Measurements from ENCODE around the gene SELENOO.

Gene SELENOO

DNA sequence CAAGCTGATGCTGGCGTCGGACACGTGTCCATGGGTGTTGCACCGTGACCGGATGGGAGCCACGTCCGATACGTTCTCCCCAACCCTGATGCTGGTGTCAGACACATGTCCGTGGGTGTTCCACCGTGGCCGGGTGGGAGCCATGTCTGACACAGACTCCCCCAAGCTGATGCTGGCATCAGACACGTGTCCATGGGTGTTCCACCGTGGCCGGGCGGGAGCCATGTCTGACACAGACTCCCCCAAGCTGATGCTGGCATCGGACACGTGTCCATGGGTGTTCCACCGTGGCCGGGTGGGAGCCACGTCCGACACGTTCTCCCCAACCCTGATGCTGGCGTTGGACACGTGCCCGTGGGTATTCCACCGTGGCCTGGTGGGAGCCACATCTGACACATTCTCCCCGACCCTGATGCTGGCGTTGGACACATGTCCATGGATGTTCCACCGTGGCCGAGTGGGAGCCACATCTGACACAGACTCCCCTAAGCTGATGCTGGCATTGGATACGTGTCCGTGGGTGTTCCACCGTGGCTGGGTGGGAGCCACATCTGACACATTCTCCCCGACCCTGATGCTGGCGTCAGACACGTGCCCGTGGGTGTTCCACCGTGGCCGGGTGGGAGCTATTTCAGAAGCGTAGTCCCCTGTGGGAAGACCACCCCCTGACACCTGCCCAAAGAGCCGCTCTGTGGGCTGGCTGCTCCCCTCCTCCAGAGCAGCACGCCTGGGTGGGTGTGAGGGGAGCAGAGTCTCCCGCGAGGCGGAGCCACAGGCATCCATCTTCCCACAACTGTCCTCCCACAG is 20.0 kb downstream of the SELENOO start:
- Histone ChIP-seq H3K9me3 (ENCODE audit: control insufficient read depth, low read length) (no peaks in the 10 kb centered on the region), H3K36me3 (ENCODE audit: control insufficient read depth, insufficient read depth, low read length) (peaks cover 87% of the 10 kb centered on the region), H3K4me3 (ENCODE audit: extremely low read depth, insufficient read depth, low read length, poor library complexity, severe bottlenecking) (no peak overlapping the region), H3K4me1 (ENCODE audit: control insufficient read depth, insufficient read depth, low read length, poor library complexity, severe bottlenecking) (no peaks in the 10 kb centered on the region), H3K27ac (ENCODE audit: low read depth, low read length, severe bottlenecking) (no peak overlapping the region)
- WGBS, 2 experiments (ENCODE audit: insufficient coverage in 2 of 2), result 94 to 97% methylated on average over 41 to 42 of the region's 45 CpGs

DNA sequence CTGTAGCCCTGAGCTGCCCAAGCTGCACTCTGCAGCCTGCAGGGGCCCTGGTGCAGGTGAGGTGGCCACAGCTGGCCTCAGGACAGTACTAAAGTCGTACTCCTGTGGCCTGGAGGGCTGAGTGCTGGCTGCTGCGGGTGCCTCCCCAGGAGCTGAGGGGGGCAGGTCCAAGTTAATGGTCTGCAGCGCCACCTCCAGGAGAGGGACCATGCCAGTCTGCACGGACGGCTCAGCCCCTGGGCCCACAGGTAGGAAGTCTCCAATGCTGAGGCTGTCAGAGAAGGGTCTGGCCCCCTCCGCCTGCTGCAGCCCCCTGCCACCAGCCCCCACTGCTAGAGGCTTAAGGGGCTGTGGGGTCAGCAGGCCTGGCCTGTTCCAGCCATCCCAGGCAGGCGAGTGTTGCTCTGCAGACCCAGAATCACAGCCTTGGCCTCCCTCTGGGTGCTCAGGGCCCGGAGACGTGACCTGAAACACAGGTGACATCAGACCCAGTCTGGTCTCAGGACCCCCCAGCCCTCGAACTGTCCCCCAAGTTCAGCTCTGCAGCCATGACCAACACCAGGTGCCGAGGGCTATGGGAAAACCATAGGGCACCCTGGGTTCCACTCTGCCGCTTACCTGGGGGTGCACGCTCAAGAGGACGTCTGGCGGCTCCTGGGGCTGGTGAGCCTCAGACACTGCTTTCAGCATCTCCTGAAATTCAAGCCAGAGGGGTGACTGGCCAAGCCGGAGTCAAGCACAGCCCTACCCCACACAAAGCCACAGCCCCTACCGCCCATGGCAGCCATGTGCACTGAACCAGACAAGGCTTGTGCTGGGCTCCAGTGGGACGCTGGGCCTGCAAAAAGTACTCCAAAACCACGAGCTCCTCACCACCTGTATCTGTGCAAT is 20.8 kb downstream of the SELENOO start:
- 93 to 96% methylated on average over 17 to 19 of the region's 19 CpGs for WGBS, 2 experiments (ENCODE audit: insufficient coverage in 2 of 2)
- H3K36me3 ChIP-seq (ENCODE audit: control insufficient read depth, insufficient read depth, low read length), result peaks cover 81% of the 10 kb centered on the region
- no peak overlapping the region for H3K27ac ChIP-seq (ENCODE audit: low read depth, low read length, severe bottlenecking)
- no peak overlapping the region for H3K4me3 ChIP-seq (ENCODE audit: extremely low read depth, insufficient read depth, low read length, poor library complexity, severe bottlenecking)
- no peaks in the 10 kb centered on the region for H3K4me1 ChIP-seq (ENCODE audit: control insufficient read depth, insufficient read depth, low read length, poor library complexity, severe bottlenecking)
- no peaks in the 10 kb centered on the region for H3K9me3 ChIP-seq (ENCODE audit: control insufficient read depth, low read length)

DNA sequence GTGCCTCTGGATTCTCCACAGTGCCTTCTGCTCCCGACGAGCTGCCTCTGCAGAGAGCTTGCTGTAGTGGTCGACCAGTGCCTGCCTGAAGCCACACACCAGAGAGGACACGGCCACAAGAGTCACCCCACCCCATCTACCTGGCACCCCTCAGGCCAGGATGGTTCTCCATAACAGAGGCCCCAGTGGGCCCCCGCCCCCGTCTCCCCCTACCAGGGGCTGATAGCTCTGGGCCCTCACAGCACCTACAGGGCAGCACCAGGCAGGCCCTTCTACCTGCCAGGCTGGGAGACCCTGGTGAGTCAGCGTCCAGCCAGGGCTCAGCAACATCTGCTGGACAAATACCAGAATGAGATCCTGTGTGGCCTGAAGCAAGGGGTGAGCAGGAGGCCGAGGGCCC is 21.7 kb downstream of the SELENOO start:
- 93 to 96% methylated on average over 4 to 7 of the region's 8 CpGs for WGBS, 2 experiments (ENCODE audit: insufficient coverage in 2 of 2)
- no peaks in the 10 kb centered on the region for H3K9me3 ChIP-seq (ENCODE audit: control insufficient read depth, low read length)
- H3K4me3 ChIP-seq (ENCODE audit: extremely low read depth, insufficient read depth, low read length, poor library complexity, severe bottlenecking), result no peak overlapping the region
- peaks cover 73% of the 10 kb centered on the region for H3K36me3 ChIP-seq (ENCODE audit: control insufficient read depth, insufficient read depth, low read length)
- no peak overlapping the region for H3K27ac ChIP-seq (ENCODE audit: low read depth, low read length, severe bottlenecking)
- no peaks in the 10 kb centered on the region for H3K4me1 ChIP-seq (ENCODE audit: control insufficient read depth, insufficient read depth, low read length, poor library complexity, severe bottlenecking)

DNA sequence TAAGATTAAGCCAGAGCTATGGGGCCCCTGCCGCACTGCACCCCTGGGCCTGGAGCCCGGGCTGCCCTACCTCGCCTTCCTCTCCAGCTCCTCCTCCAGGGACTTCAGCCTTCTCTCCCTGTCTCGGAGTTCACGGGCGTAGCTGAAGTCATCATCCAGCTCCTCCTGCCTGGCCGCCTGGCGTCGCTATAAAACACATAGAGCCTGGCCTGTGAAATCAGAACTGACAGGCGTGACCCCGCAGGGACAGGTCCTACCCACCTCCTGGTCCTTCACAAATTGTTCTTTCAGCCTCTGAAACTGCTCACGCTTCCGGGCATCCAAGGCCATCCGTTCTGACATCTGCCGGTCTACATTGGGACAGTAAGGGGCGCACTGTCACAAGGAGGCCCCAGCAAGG is 23.3 kb downstream of the SELENOO start:
- Histone ChIP-seq H3K27ac (ENCODE audit: low read depth, low read length, severe bottlenecking) (no peak overlapping the region), H3K9me3 (ENCODE audit: control insufficient read depth, low read length) (no peaks in the 10 kb centered on the region), H3K36me3 (ENCODE audit: control insufficient read depth, insufficient read depth, low read length) (peaks cover 66% of the 10 kb centered on the region), H3K4me1 (ENCODE audit: control insufficient read depth, insufficient read depth, low read length, poor library complexity, severe bottlenecking) (no peaks in the 10 kb centered on the region), H3K4me3 (ENCODE audit: extremely low read depth, insufficient read depth, low read length, poor library complexity, severe bottlenecking) (no peak overlapping the region)
- 94 to 95% methylated on average over 15 to 16 of the region's 16 CpGs for WGBS, 2 experiments (ENCODE audit: insufficient coverage in 2 of 2)

DNA sequence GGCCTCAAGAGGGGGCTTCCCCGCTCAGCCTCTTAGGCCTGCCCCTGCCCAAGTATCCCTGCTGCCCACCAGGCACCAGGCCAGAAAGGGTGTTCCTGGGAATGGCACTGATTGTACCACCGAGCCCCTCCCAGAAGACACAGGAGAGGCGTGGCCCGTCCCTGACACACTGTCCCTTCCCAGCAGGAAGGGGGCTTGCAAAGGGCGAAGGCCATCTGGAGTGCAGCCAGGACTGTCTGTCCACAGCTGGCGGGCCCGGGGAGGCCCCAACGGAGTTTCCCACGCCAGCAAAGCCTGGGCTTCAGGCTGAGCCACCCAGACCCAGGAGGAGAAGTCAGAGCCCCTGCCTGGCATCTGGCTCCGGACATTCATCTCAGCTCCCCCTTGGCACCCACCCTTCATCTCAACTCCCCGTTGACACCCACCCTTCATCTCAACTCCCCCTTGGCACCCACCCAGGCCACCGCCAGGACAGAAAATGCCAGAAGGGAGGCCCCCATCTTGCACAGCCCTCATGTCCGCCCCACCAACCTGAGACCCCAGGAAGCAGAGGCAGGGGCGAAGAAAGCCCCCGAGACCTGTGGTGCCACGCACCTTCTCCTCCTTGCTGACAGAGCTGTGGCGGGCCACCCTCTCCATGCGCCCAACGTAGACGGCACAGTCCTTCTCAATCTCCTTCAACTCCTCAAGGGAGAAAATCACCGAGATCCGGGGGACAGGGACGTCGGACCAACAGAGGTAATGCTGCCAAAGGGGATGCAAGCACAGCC is 24.6 kb downstream of the SELENOO start:
- Histone ChIP-seq H3K27ac (ENCODE audit: low read depth, low read length, severe bottlenecking) (no peak overlapping the region), H3K9me3 (ENCODE audit: control insufficient read depth, low read length) (no peaks in the 10 kb centered on the region), H3K4me1 (ENCODE audit: control insufficient read depth, insufficient read depth, low read length, poor library complexity, severe bottlenecking) (no peaks in the 10 kb centered on the region), H3K36me3 (ENCODE audit: control insufficient read depth, insufficient read depth, low read length) (peaks cover 63% of the 10 kb centered on the region), H3K4me3 (ENCODE audit: extremely low read depth, insufficient read depth, low read length, poor library complexity, severe bottlenecking) (no peak overlapping the region)
- WGBS, 2 experiments (ENCODE audit: insufficient coverage in 2 of 2), result 92 to 94% methylated on average over 17 to 21 of the region's 24 CpGs

DNA sequence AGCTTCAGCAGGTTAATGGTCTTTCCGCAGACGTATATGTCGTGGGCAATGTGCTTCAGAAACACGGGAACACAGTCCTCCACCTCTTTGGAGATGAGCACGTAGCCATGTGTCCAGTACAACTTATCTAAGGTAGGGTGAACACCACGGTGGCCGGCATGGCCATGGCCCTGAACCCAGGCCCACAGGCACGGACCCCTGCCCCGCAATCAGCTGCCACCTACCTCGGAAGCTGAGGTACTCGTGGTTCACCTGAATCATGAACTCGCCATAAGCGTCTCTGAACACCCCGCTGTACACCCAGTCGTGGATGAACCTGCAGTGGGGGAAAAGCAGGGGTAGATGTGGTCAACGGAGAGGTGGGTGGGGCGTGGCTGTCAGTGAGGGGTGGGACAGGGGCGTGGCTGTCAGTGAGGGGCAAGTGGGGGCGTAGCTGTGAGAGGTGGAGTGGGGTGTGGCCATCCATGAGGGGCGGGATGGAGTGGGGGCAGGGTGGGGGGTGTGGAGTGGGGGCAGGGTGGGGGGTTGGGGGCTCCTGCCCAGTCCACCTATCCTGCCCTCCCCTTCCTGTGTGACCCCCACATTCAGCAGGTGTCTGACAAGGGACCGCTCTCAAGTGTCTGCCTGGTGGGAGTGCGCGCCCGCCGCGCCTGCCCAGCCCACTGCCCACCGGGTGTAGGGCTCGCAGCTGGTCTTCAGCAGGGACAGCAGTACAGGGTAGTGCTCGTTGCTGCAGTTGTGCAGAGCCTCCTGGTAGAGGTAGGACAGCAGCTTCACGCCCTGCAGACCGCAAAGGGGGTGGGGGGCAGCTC is 25.5 kb downstream of the SELENOO start:
- no peaks in the 10 kb centered on the region for H3K9me3 ChIP-seq (ENCODE audit: control insufficient read depth, low read length)
- H3K27ac ChIP-seq (ENCODE audit: low read depth, low read length, severe bottlenecking), result no peak overlapping the region
- H3K36me3 ChIP-seq (ENCODE audit: control insufficient read depth, insufficient read depth, low read length), result peaks cover 59% of the 10 kb centered on the region
- H3K4me3 ChIP-seq (ENCODE audit: extremely low read depth, insufficient read depth, low read length, poor library complexity, severe bottlenecking), result no peak overlapping the region
- no peaks in the 10 kb centered on the region for H3K4me1 ChIP-seq (ENCODE audit: control insufficient read depth, insufficient read depth, low read length, poor library complexity, severe bottlenecking)
- WGBS, 2 experiments (ENCODE audit: insufficient coverage in 2 of 2), result 95 to 98% methylated on average over 18 to 26 of the region's 31 CpGs

DNA sequence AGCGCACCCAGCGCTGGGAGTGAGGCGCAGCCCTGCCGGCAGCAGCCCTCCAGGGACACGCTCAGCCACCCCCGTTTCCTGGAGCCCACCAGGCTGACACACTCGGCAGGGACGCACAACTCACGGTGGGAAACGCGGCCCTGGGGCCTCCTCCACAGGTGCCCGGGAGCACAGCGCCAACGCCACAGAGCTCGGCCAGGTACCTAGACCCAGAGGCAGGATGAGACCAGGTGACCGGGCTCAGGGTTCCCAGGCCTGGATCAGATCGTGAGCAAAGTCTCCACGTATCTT is 26.0 kb downstream of the SELENOO start:
- Histone ChIP-seq H3K9me3 (ENCODE audit: control insufficient read depth, low read length) (no peaks in the 10 kb centered on the region), H3K4me1 (ENCODE audit: control insufficient read depth, insufficient read depth, low read length, poor library complexity, severe bottlenecking) (no peaks in the 10 kb centered on the region), H3K36me3 (ENCODE audit: control insufficient read depth, insufficient read depth, low read length) (peaks cover 54% of the 10 kb centered on the region), H3K27ac (ENCODE audit: low read depth, low read length, severe bottlenecking) (no peak overlapping the region), H3K4me3 (ENCODE audit: extremely low read depth, insufficient read depth, low read length, poor library complexity, severe bottlenecking) (no peak overlapping the region)
- WGBS, 2 experiments (ENCODE audit: insufficient coverage in 2 of 2), result 95 to 96% methylated on average over 15 to 18 of the region's 18 CpGs

DNA sequence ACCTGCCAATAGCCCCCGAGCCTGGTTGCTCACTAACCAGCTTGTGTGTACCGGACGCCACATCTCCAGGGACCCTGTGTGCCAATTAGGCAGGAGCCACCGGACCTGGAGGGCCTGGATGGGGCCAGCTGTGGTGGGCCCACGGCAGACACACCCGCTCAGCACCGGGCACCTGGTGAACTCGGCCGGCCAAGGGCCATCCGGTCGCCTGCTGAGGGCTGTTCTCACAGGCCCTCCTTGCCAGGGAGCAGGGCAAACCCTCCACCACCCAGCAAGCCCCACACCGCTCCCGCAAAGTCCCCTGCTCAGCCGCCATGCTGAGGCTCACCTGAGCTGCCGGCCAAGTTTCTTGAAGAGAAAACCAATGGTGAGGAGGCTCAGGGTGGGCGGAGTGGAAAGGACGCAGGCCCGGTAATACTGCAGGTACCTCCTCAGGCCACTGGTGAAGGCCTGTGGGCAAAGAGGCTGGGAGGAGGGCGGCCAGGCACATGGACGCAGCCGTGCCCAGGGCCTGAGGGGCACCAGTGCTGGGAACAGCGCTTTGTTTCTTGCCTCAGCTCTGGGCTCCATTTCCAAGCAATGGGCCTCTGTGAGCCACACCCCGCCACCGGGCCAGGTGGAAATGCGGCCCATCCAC is 26.9 kb downstream of the SELENOO start:
- no peaks in the 10 kb centered on the region for H3K4me1 ChIP-seq (ENCODE audit: control insufficient read depth, insufficient read depth, low read length, poor library complexity, severe bottlenecking)
- no peak overlapping the region for H3K4me3 ChIP-seq (ENCODE audit: extremely low read depth, insufficient read depth, low read length, poor library complexity, severe bottlenecking)
- peaks cover 45% of the 10 kb centered on the region for H3K36me3 ChIP-seq (ENCODE audit: control insufficient read depth, insufficient read depth, low read length)
- WGBS, 2 experiments (ENCODE audit: insufficient coverage in 2 of 2), result 94 to 95% methylated on average over 14 to 23 of the region's 25 CpGs
- H3K27ac ChIP-seq (ENCODE audit: low read depth, low read length, severe bottlenecking), result no peak overlapping the region
- no peaks in the 10 kb centered on the region for H3K9me3 ChIP-seq (ENCODE audit: control insufficient read depth, low read length)

DNA sequence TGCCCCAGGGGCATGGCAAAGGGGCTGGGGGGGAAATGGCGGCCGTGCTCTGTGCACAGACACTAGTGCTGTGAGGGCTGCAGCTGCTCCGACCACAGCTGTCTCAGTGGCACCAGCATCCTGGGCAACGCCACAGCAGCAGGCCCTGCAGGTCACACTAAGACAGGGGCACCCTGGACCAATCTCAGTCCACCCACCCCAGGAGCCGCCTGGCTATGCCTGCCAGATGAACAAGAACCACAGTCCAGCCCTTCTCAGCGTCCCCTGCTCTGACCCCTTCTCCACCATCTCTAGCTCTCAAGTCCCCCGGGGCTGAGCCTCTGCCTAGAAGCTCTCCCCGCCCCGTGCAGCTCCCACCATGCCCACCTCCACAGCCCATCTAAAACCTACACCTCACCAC is 27.6 kb downstream of the SELENOO start:
- whole genome bisulfite sequencing, 2 experiments (ENCODE audit: insufficient coverage in 2 of 2), result 92 to 94% methylated on average over 5 to 9 of the region's 9 CpGs
- Histone ChIP-seq H3K4me1 (ENCODE audit: control insufficient read depth, insufficient read depth, low read length, poor library complexity, severe bottlenecking) (no peaks in the 10 kb centered on the region), H3K9me3 (ENCODE audit: control insufficient read depth, low read length) (no peaks in the 10 kb centered on the region), H3K4me3 (ENCODE audit: extremely low read depth, insufficient read depth, low read length, poor library complexity, severe bottlenecking) (no peak overlapping the region), H3K36me3 (ENCODE audit: control insufficient read depth, insufficient read depth, low read length) (peaks cover 39% of the 10 kb centered on the region), H3K27ac (ENCODE audit: low read depth, low read length, severe bottlenecking) (no peak overlapping the region)

DNA sequence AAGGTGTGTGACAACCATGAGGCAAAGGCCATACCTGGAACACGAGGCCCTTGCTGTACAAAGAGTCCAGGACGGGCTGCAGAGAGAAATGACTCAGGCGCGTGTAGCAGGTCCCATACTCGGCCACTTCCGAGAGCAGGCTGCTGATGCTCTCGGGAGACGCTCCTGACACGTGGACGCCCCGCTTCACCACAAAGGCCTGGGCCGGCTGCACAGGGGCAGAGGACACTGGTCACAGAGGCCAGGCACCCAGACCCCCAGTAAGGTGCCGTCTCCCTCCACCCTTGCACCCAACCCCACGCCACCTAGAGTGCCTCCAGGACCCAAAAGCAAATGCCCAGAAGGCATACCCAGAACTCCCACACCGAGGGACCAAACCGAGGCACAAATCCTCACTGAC is 28.6 kb downstream of the SELENOO start:
- WGBS, 2 experiments (ENCODE audit: insufficient coverage in 2 of 2), result 97% methylated on average over 13 to 14 of the region's 16 CpGs
- Histone ChIP-seq H3K4me3 (ENCODE audit: extremely low read depth, insufficient read depth, low read length, poor library complexity, severe bottlenecking) (no peak overlapping the region), H3K4me1 (ENCODE audit: control insufficient read depth, insufficient read depth, low read length, poor library complexity, severe bottlenecking) (no peaks in the 10 kb centered on the region)

More for the DNA sequence above, 28.6 kb downstream of the SELENOO start:
- Histone ChIP-seq H3K27ac (ENCODE audit: low read depth, low read length, severe bottlenecking) (no peak overlapping the region), H3K36me3 (ENCODE audit: control insufficient read depth, insufficient read depth, low read length) (peaks cover 29% of the 10 kb centered on the region), H3K9me3 (ENCODE audit: control insufficient read depth, low read length) (no peaks in the 10 kb centered on the region)
